ENCODE measurements around the gene IRGC.
A peak's percentile ranks its signal among the peaks of the same experiment; 100 is the strongest.

Gene IRGC

DNA sequence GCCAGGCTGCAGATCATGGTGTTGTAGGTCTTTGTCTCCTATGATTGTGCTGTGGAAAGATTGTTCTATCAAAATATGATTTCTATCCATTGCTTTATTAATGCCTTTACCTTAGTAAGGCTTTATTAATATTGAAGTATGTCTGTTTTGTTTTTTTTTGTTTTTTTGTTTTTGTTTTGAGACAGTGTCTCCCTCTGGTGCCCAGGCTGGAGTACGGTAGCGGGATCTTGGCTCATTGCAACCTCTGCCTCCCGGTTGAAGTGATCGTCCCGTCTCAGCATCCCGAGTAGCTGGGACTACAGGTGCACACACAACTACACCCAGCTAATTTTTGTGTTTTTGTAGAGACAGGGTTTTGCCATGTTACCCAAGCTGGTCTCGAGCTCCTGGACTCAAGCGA is 7.7 kb downstream of the IRGC start:
- DNase-seq, result no peak

GRCh38 chr19:43724896-43725295 is 9.0 kb downstream of the IRGC start:
- DNase-seq, result no peak

GRCh38 chr19:43725468-43725867 is 9.6 kb downstream of the IRGC start:
- peak in 1 of 51 donors; percentile 0 for DNase-seq

DNA sequence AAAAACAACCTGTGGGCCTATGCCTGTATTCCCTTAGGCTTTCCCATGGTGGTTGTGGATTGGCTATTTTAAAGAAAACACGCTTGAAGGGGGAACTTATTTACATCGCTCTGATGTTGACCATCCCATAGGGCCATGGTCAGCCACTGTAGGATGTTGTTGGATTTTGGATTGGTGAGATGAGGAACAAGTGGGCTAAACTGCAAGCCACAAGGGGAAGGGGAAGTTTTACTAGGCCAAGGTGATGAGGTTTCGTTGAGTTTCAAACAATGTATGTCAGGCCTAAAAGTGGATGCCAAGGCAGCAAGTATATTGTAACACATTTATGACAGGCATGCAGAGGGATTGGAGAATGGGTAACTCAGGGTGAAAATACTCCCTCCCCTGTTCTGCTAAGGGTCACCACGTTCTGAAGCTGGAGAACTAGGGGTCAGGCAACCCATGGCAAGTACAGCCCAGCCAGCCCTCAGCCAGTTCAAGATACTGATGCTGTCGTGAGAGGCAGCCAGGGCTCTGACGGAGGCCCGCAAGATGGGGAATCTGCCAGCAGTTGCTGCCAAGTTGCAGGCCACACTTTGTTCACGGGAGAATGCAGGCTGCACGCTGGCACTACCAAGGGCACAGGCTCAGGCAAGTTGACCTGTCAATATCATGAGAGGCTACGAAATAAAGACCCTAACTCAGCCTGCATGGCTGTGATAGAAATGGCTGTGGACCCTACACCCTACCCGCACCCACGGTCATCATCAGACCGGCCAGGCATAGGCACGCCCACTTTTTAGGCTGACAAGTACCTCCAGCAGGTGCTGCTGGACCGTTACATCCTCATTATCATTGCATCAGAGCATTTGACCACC is 11.1 kb downstream of the IRGC start:
- peak in 12 of 51 donors; percentile 2 to 11 (median 5) for DNase-seq

- DNase-seq, result no peak
These were observed 11.6 kb downstream of the IRGC start for GRCh38 chr19:43727593-43727853.

- DNase-seq, result no peak
These were observed 14.0 kb downstream of the IRGC start for GRCh38 chr19:43729919-43730318.

DNA sequence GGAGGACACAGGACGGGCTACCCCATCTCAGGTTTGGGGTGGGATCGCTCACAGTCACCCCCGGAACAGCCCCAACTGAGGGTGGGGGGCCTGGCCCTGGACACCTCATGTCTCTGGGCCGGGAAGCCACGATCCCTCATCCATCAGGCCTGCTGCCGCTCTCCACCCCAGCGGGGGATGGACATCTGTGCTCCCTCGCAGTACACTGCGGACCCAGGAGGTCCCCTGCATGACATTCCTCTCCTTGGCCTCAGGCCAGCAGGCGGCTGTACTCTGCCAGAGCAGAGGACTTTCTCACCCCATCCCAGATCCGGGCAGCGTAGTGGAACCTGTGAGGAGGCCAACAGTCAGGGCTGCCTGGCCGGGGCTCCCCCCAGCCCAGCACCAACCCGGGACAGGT is 15.5 kb downstream of the IRGC start:
- no peak for DNase-seq

GRCh38 chr19:43731846-43732245 is 16.0 kb downstream of the IRGC start:
- DNase-seq, result no peak

- no peak for DNase-seq
These were observed 19.1 kb downstream of the IRGC start for GRCh38 chr19:43735013-43735412.

DNA sequence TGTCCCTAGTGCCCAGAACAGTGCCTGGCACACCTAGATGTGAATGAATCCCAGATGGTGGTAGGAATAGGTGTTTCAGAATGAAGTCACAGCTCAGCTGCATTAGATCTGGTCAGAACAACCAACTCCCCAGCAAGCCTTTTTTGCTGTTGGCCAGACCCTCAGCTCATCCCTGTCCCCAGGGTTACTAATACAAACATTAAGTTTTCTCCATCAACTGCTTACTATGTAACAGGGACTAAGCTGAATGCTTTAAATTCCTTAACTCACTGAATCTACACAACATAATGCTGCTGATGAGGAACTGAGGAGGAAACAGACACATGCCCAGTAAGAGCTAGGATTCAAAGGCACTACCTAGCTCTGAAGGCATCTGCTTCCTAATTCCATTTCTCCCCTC is 20.1 kb downstream of the IRGC start:
- DNase-seq, result no peak

- DNase-seq, result peak in 1 of 51 donors; percentile 3
These were observed 22.9 kb downstream of the IRGC start for GRCh38 chr19:43738780-43739211.

GRCh38 chr19:43739439-43740235 is 23.8 kb downstream of the IRGC start:
- no peak for DNase-seq

DNA sequence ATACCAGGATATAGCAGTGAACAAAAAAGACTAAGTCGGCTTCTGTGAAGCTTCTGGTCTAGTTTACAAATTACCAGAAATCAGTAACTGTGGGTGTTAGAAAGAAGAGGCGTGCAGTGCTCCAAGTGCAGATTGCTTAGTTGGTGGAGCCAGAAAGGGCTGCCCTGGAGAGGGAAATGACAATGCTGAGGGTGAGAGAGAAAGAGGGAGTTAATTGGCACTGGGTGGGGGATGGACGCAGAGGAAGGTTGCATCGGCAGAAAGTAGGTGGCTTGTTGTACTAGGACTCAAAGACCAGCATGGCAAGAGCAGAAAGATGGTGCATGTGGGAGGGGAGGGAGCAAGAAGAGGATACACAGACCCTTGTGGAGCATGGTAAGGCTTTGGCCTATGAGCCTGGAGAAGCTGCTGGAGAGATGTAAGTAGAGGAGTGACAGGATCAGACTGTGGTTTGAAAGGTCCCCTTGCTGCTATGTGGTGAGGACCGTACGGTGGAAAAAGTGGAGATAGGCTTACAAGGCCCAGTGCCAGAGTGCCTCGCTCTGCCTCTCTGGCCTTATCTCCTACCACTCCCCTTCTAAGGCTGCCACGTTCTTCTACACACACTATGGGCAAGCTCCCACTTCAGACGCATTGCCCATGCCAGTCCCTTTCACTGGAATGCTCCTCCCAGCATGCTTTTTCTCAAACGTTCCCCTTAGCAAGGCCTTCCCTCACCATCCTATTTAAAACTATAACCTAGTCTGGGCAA is 25.4 kb downstream of the IRGC start:
- DNase-seq, result peak in 1 of 51 donors; percentile 3

GRCh38 chr19:43743059-43743458 is 27.2 kb downstream of the IRGC start:
- DNase-seq, result no peak

GRCh38 chr19:43747557-43748204 is 31.8 kb downstream of the IRGC start:
- no peak for DNase-seq

DNA sequence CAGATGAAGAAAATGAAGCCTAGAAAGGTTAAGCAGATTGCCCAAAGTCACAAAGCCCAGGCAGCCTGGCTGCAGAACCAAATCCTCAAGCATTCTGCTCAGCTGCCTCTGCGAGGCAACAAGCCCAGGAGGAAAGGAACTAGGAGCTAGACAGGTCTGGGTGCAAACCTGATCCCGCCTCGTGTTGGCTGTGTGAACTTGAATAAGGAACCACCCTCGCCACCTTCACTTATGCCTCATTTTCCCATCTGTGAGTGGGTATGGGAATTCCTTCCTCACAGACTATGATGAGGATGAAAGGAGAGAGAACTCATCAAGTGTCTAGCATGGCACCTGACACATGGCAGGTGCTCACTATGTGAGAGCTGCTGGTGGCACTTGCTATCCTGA is 32.3 kb downstream of the IRGC start:
- no peak for DNase-seq

DNA sequence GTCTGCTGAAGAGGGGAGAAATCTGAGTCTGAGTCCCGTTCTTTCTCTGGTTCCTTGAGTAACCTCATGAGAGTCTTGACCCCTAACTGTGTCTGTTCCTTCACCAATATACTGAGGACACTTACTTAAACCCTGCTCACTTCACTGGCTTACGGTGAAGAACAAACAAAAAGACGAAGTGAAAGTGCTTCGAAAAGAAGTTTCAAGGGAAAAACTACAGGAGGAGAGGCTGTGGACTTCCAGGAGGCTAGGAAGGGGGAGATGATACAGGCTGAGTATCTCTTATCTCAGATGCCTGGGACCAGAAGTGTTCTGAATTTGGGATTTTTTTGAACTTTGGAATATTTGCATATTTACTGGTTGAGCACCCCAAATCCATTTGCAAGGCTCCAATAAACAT is 32.8 kb downstream of the IRGC start:
- no peak for DNase-seq

- DNase-seq, result no peak
These were observed 33.3 kb downstream of the IRGC start for GRCh38 chr19:43749152-43749551.

GRCh38 chr19:43749898-43750297 is 34.0 kb downstream of the IRGC start:
- no peak for DNase-seq

DNA sequence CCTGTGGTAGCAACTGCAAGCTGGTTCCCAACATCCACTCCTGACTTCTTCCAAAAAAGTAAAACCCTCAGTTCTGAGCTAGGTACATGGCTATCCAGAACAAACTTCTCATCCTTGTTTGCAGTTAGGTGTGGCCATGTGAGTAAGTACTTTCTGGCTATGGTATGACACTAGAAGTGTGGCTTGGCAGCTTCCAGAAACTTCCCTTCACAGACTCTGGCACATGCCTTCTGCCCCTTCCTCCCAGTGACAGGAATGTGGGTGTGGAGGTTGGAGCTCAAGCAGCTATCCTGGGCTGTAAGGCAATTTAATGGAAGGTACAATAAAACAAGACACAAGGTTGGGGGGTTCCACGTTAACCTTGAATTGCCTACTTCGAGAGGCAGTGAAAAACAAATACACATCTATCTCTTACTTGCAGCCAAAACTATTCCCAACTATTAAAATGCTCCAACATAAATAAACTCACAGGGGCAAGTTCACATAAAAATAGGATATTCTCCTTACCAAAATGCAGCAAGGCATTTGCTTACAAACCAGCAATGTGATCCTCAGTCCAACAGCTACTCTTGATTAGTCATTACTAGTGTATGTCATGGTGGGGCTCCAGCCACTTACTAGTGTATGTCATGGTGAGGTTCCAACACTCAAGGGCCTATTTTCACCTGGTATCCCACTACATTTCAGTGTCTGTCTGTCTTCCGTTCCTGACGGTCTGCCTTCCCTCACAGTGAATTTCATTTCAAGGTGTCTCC is 35.8 kb downstream of the IRGC start:
- DNase-seq, result no peak

DNA sequence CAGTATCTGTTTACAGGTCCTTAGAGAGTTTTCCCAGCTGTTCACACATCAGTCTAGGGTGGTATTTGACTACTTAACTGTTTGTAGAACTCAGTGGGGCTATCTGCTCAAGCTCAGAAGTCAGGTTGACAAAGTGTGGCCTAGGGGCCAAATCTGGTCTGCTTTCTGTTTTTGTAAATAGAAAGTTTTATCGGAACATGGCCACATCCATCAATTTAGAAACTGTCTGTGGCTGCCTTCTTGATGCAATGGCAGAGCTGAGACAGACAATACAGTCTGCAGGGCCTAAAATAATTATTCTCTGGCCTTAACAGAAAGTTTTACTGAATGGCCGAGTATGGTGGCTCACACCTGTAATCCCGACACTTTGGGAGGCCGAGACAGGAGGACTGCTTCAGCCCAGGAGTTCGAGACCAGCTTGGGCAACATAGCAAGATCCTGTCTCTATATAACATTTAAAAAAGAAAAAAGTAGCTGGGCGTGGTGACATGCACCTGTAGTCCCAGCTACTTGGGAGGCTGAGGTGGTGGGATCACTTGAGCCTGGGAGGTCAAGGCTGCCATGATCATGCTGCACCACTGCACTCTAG is 36.5 kb downstream of the IRGC start:
- no peak for DNase-seq

Data from hypothalamus (tissue), 51 donors.